ENCODE data around the gene PTDSS2.

Gene PTDSS2

DNA sequence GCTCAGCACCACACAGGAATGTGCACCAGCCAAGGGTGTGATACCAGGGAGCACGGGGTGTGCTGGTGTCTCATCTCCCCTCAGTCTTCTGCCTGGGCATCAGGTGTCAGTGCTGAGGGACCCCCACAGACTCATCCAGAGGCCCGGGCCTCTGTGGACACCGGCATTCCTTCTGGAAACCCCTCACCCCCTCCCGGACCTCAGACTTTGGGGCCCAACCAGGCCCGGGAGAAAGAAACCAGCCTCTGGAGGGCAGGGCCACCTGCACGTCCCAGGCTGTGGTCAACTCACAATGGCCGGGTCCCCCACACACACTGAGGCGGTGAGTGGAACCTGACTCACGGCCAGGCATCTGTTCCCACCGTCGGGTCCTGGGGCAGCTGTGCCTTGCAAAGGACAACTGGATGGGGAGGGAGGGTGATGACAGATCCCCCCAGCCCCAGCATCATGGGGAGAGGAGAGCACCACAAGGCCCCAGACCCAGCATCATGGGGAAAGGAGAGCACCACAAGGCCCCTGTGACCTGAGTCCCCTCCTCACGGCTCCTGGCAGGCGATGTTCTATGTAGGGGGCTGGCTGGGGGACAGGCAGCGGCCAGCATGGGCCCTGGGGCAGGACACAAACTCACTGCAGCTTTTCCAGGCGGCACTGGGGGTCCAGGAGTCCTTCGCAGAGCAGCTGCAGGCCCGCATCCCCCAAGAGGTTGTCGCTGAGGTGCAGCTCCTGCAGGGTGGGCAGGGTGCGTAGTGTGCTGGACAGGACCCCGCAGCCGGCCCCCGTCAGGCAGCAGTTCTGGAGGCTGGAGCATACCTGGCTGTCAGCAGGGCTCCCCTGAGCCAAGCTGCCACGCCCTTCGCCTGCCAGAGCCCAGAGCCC, 49.4 kb downstream of the PTDSS2 start:
- no peaks in the 10 kb centered on the region for H3K27me3 ChIP-seq (ENCODE audit: control insufficient read depth, low read length)
- peaks cover 7% of the 10 kb centered on the region for H3K4me1 ChIP-seq (ENCODE audit: control insufficient read depth, low read length)
- no peak overlapping the region for H3K4me2 ChIP-seq (ENCODE audit: low read length)
- TF ChIP-seq EZH2phosphoT487 (IDR thresholded peaks at IDR 0.05; ENCODE audit: borderline replicate concordance, low read length), result no peak
- TF ChIP-seq, protein P1, sequence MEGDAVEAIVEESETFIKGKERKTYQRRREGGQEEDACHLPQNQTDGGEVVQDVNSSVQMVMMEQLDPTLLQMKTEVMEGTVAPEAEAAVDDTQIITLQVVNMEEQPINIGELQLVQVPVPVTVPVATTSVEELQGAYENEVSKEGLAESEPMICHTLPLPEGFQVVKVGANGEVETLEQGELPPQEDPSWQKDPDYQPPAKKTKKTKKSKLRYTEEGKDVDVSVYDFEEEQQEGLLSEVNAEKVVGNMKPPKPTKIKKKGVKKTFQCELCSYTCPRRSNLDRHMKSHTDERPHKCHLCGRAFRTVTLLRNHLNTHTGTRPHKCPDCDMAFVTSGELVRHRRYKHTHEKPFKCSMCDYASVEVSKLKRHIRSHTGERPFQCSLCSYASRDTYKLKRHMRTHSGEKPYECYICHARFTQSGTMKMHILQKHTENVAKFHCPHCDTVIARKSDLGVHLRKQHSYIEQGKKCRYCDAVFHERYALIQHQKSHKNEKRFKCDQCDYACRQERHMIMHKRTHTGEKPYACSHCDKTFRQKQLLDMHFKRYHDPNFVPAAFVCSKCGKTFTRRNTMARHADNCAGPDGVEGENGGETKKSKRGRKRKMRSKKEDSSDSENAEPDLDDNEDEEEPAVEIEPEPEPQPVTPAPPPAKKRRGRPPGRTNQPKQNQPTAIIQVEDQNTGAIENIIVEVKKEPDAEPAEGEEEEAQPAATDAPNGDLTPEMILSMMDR (IDR thresholded peaks at IDR 0.05; ENCODE audit: low read depth, low read length, poor library complexity, severe bottlenecking), result no peak
- H4K20me1 ChIP-seq (ENCODE audit: control insufficient read depth, insufficient read depth, low read depth, low read length), result no peaks in the 10 kb centered on the region
- no peaks in the 10 kb centered on the region for H3F3A ChIP-seq (ENCODE audit: control insufficient read depth, insufficient read depth)
- H3K9me3 ChIP-seq (ENCODE audit: control insufficient read depth, insufficient read depth, low read length), result no peaks in the 10 kb centered on the region
- peaks cover 20% of the 10 kb centered on the region for H3K79me2 ChIP-seq (ENCODE audit: control insufficient read depth, low read length)
- H3K27ac ChIP-seq (ENCODE audit: low read depth, low read length), result no peak overlapping the region
- no peak overlapping the region for H3K4me3 ChIP-seq (ENCODE audit: low read length)
- peaks cover 49% of the 10 kb centered on the region for H3K36me3 ChIP-seq (ENCODE audit: control insufficient read depth, low read length)
- no peaks in the 10 kb centered on the region for H3K9me2 ChIP-seq (replicated peaks; ENCODE audit: control insufficient read depth, low read length)

DNA sequence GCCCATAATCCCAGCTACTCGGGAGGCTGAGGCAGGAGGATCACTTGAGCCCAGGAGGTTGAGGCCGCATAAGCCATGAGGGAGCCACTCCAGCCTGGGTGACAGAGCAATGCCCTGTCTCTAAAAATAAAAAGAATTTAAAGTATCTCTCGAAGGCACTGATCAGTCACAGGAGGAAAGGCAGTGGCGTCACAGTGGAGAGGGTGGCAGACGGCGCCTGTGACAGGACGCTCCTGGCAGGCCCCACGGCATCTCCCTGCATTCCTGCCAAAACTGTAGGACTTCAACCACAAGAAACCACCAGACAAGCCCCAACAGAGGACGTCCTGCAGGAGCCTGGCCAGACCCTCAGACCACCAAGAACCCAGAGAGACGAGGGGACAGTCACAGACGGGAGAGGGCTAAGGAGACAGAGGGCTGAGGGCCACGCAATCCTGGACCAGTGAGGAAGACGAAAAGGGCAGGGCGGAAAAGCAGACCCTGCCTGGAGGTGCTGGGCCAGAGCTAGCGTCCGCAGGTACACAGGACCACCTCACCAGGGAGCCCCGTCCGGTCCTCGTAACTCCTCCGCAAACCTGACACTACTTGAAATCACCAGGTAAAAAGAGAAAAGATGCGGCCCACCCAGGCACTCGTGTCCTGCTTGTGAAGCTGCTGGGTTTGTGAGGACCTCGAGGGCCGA, 51.1 kb downstream of the PTDSS2 start:
- Histone ChIP-seq H3K36me3 (ENCODE audit: control insufficient read depth, low read length) (peaks cover 55% of the 10 kb centered on the region), H3K9me3 (ENCODE audit: control insufficient read depth, insufficient read depth, low read length) (no peaks in the 10 kb centered on the region), H3K4me3 (ENCODE audit: low read length) (no peak overlapping the region), H4K20me1 (ENCODE audit: control insufficient read depth, insufficient read depth, low read depth, low read length) (no peaks in the 10 kb centered on the region), H3K4me1 (ENCODE audit: control insufficient read depth, low read length) (peaks cover 23% of the 10 kb centered on the region), H3K79me2 (ENCODE audit: control insufficient read depth, low read length) (peaks cover 37% of the 10 kb centered on the region), H3K27me3 (ENCODE audit: control insufficient read depth, low read length) (no peaks in the 10 kb centered on the region), H3F3A (ENCODE audit: control insufficient read depth, insufficient read depth) (peaks cover 3% of the 10 kb centered on the region; the same call in 1 of the 2 replicates), H3K9me2 (replicated peaks; ENCODE audit: control insufficient read depth, low read length) (no peaks in the 10 kb centered on the region), H3K4me2 (ENCODE audit: low read length) (no peak overlapping the region), H3K27ac (ENCODE audit: low read depth, low read length) (no peak overlapping the region)
- TF ChIP-seq, protein P1 (IDR thresholded peaks at IDR 0.05; ENCODE audit: low read depth, low read length, poor library complexity, severe bottlenecking), result no peak
- no peak for TF ChIP-seq EZH2phosphoT487 (IDR thresholded peaks at IDR 0.05; ENCODE audit: borderline replicate concordance, low read length)

- Histone ChIP-seq H3K9me2 (replicated peaks; ENCODE audit: control insufficient read depth, low read length) (no peaks in the 10 kb centered on the region), H3K79me2 (ENCODE audit: control insufficient read depth, low read length) (peaks cover 41% of the 10 kb centered on the region), H3K27ac (ENCODE audit: low read depth, low read length) (no peak overlapping the region), H3F3A (ENCODE audit: control insufficient read depth, insufficient read depth) (peaks cover 3% of the 10 kb centered on the region; the same call in 1 of the 2 replicates), H3K36me3 (ENCODE audit: control insufficient read depth, low read length) (peaks cover 57% of the 10 kb centered on the region), H3K9me3 (ENCODE audit: control insufficient read depth, insufficient read depth, low read length) (no peaks in the 10 kb centered on the region), H4K20me1 (ENCODE audit: control insufficient read depth, insufficient read depth, low read depth, low read length) (no peaks in the 10 kb centered on the region), H3K4me1 (ENCODE audit: control insufficient read depth, low read length) (peaks cover 23% of the 10 kb centered on the region), H3K4me3 (ENCODE audit: low read length) (no peak overlapping the region), H3K27me3 (ENCODE audit: control insufficient read depth, low read length) (no peaks in the 10 kb centered on the region), H3K4me2 (ENCODE audit: low read length) (no peak overlapping the region)
- no peak for TF ChIP-seq EZH2phosphoT487 (IDR thresholded peaks at IDR 0.05; ENCODE audit: borderline replicate concordance, low read length)
- TF ChIP-seq, protein P1 (IDR thresholded peaks at IDR 0.05; ENCODE audit: low read depth, low read length, poor library complexity, severe bottlenecking), result no peak
Measured at GRCh38 chr11:501683-502287, 51.7 kb downstream of the PTDSS2 start.

Measured in DOHH2 (cell line).